ENCODE measurements around the gene SH3RF3. TPM values are rescaled to one million over a fixed set of nuclear protein-coding genes. Genes with fewer than 3 reads are reported as not detected.

Gene SH3RF3
- total RNA-seq, 1 experiment from 2014 or later, result 1.0 TPM

- TF ChIP-seq CREM (CRISPR knock-in tag; IDR thresholded peaks at IDR 0.05) (no peak), RELA (CRISPR knock-in tag; IDR thresholded peaks at IDR 0.05; ENCODE audit: borderline replicate concordance) (no peak), ZNF532 (CRISPR knock-in tag; IDR thresholded peaks at IDR 0.05; ENCODE audit: borderline replicate concordance) (no peak), MYBL2 (CRISPR knock-in tag; IDR thresholded peaks at IDR 0.05) (no peak)
Measured at GRCh38 chr2:109316091-109316490, 187.1 kb downstream of the SH3RF3 start (continued).

- DNase-seq (ENCODE audit: low spot score) (no peak), ATAC-seq (no peak)
- TF ChIP-seq, protein P1, sequence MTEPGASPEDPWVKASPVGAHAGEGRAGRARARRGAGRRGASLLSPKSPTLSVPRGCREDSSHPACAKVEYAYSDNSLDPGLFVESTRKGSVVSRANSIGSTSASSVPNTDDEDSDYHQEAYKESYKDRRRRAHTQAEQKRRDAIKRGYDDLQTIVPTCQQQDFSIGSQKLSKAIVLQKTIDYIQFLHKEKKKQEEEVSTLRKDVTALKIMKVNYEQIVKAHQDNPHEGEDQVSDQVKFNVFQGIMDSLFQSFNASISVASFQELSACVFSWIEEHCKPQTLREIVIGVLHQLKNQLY (CRISPR knock-in tag; IDR thresholded peaks at IDR 0.05), result no peak
- TF ChIP-seq TCF7 (CRISPR knock-in tag; IDR thresholded peaks at IDR 0.05; ENCODE audit: low read depth) (no peak), ESRRA (CRISPR knock-in tag; IDR thresholded peaks at IDR 0.05; ENCODE audit: borderline replicate concordance) (no peak), GRHL2 (CRISPR knock-in tag; IDR thresholded peaks at IDR 0.05; ENCODE audit: insufficient replicate concordance, severe bottlenecking) (no peak), SOX15 (CRISPR knock-in tag; IDR thresholded peaks at IDR 0.05) (no peak), ZNF532 (CRISPR knock-in tag; IDR thresholded peaks at IDR 0.05; ENCODE audit: borderline replicate concordance) (no peak)
- TF ChIP-seq, protein P2, sequence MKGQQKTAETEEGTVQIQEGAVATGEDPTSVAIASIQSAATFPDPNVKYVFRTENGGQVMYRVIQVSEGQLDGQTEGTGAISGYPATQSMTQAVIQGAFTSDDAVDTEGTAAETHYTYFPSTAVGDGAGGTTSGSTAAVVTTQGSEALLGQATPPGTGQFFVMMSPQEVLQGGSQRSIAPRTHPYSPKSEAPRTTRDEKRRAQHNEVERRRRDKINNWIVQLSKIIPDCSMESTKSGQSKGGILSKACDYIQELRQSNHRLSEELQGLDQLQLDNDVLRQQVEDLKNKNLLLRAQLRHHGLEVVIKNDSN (CRISPR knock-in tag; IDR thresholded peaks at IDR 0.05), result no peak
- Mint-ChIP-seq H3K9me3 (no peaks in the 10 kb centered on the region), H3K36me3 (no peaks in the 10 kb centered on the region), H3K27me3 (ENCODE audit: low read depth) (no peaks in the 10 kb centered on the region), H3K4me3 (no peak overlapping the region), H3K4me1 (peaks cover 12% of the 10 kb centered on the region), H3K27ac (no peak overlapping the region)
- ChIA-PET POLR2A (no interaction called here), CTCF (no interaction called here)
Measured at GRCh38 chr2:109317471-109318095, 188.6 kb downstream of the SH3RF3 start.

- POLR2A ChIA-PET, result no interaction called here
- H3K27ac Mint-ChIP-seq, result no peak overlapping the region; the same call in 1 of the 2 replicates
- no peaks in the 10 kb centered on the region for H3K27me3 Mint-ChIP-seq (ENCODE audit: low read depth)
- ATAC-seq (no peak), DNase-seq (ENCODE audit: low spot score) (no peak)
- H3K9me3 Mint-ChIP-seq, result no peaks in the 10 kb centered on the region
- CTCF ChIA-PET, result interaction anchor here (1.6 kb wide), 1 partner anchor 192 kb away, joined by 4 read pairs; no protein-coding TSS in a partner anchor
- peaks cover 18% of the 10 kb centered on the region for H3K4me1 Mint-ChIP-seq
- no peak overlapping the region for H3K4me3 Mint-ChIP-seq
- no peaks in the 10 kb centered on the region for H3K36me3 Mint-ChIP-seq
- TF ChIP-seq ZNF416 (CRISPR knock-in tag; IDR thresholded peaks at IDR 0.05), result no peak
- TF ChIP-seq NR3C1 (CRISPR knock-in tag; conservative IDR thresholded peaks at IDR 0.05; ENCODE audit: low read depth), result no peak
- no peak for TF ChIP-seq HMGXB4 (CRISPR knock-in tag; IDR thresholded peaks at IDR 0.05)
- no peak for TF ChIP-seq FOXP1 (CRISPR knock-in tag; IDR thresholded peaks at IDR 0.05; ENCODE audit: borderline replicate concordance)
- TF ChIP-seq NR1H2 (CRISPR knock-in tag; IDR thresholded peaks at IDR 0.05), result no peak
- TF ChIP-seq, protein P3, sequence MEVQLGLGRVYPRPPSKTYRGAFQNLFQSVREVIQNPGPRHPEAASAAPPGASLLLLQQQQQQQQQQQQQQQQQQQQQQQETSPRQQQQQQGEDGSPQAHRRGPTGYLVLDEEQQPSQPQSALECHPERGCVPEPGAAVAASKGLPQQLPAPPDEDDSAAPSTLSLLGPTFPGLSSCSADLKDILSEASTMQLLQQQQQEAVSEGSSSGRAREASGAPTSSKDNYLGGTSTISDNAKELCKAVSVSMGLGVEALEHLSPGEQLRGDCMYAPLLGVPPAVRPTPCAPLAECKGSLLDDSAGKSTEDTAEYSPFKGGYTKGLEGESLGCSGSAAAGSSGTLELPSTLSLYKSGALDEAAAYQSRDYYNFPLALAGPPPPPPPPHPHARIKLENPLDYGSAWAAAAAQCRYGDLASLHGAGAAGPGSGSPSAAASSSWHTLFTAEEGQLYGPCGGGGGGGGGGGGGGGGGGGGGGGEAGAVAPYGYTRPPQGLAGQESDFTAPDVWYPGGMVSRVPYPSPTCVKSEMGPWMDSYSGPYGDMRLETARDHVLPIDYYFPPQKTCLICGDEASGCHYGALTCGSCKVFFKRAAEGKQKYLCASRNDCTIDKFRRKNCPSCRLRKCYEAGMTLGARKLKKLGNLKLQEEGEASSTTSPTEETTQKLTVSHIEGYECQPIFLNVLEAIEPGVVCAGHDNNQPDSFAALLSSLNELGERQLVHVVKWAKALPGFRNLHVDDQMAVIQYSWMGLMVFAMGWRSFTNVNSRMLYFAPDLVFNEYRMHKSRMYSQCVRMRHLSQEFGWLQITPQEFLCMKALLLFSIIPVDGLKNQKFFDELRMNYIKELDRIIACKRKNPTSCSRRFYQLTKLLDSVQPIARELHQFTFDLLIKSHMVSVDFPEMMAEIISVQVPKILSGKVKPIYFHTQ (CRISPR knock-in tag; IDR thresholded peaks at IDR 0.05), result no peak
Measured at GRCh38 chr2:109318150-109318948, 189.3 kb downstream of the SH3RF3 start.

All from WTC11 (cell line).